Neural progenitor cell (in vitro differentiated cells): ENCODE results near the gene NFATC1. TPM values are rescaled to one million over a fixed set of nuclear protein-coding genes. Genes with fewer than 3 reads are reported as not detected.

Source experiments
- DNase-seq: peaks from one replicate; pipeline ENCODE4 v3.0.0-alpha.2; 2016; ENCODE audit warnings: low spot score
- H2AFZ ChIP-seq: fragments of 200-600 bp; sonication (generic); replicated peaks from 2 replicates; pipeline ENCODE4 v1.6.1; 2016; ENCODE audit warnings: antibody characterized with exemption
- H3F3A ChIP-seq: fragments of 200-600 bp; sonication (generic); 2 replicates; pipeline ENCODE4 v1.6.1; 2016; ENCODE audit warnings: antibody characterized with exemption, low read depth
- H3K27ac ChIP-seq: fragments of 200-600 bp; sonication (generic); 2 replicates; pipeline ENCODE4 v1.5.1; 2016; ENCODE audit warnings: mild to moderate bottlenecking
- H3K27me3 ChIP-seq: fragments of 200-600 bp; sonication (generic); 2 replicates; pipeline ENCODE4 v1.6.1; 2016; ENCODE audit warnings: mild to moderate bottlenecking, moderate library complexity
- H3K36me3 ChIP-seq: fragments of 200-600 bp; sonication (generic); 2 replicates; pipeline ENCODE4 v1.5.1; 2016
- H3K4me1 ChIP-seq: fragments of 200-600 bp; sonication (generic); 2 replicates; pipeline ENCODE4 v1.6.1; 2016; ENCODE audit warnings: mixed run types
- H3K4me2 ChIP-seq: fragments of 200-600 bp; sonication (generic); 2 replicates; pipeline ENCODE4 v1.6.1; 2016
- H3K4me3 ChIP-seq: fragments of 200-600 bp; sonication (generic); 2 replicates; pipeline ENCODE4 v1.5.1; 2016
- H3K79me2 ChIP-seq: fragments of 200-600 bp; sonication (generic); 2 replicates; pipeline ENCODE4 v1.6.1; 2016; ENCODE audit warnings: low read depth
- H3K9ac ChIP-seq: fragments of 200-600 bp; sonication (generic); 2 replicates; pipeline ENCODE4 v1.6.1; 2016
- H3K9me3 ChIP-seq: fragments of 200-600 bp; sonication (generic); 2 replicates; pipeline ENCODE4 v1.5.1; 2016; ENCODE audit warnings: low read depth
- H4K20me1 ChIP-seq: fragments of 200-600 bp; sonication (generic); 2 replicates; pipeline ENCODE4 v1.6.1; 2016; ENCODE audit warnings: low read depth
- H3K27ac Mint-ChIP-seq: 3 replicates; pipeline ENCODE4 v1.8.0; 2021; ENCODE audit warnings: mixed read lengths
- H3K27me3 Mint-ChIP-seq: 2 replicates; pipeline ENCODE4 v1.8.0; 2022; ENCODE audit warnings: low read depth, mild to moderate bottlenecking, inconsistent platforms, moderate library complexity, mixed read lengths; ENCODE audit not compliant: insufficient read depth
- H3K36me3 Mint-ChIP-seq: 3 replicates; pipeline ENCODE4 v1.8.0; 2021; ENCODE audit warnings: mixed read lengths
- H3K4me1 Mint-ChIP-seq: 3 replicates; pipeline ENCODE4 v1.8.0; 2021; ENCODE audit warnings: mixed read lengths
- H3K4me3 Mint-ChIP-seq: 3 replicates; pipeline ENCODE4 v1.8.0; 2021; ENCODE audit warnings: mild to moderate bottlenecking, moderate library complexity, mixed read lengths
- H3K9me3 Mint-ChIP-seq: 3 replicates; pipeline ENCODE4 v1.8.0; 2020; ENCODE audit warnings: mixed read lengths
- CTCF ChIP-seq: fragments of 200-600 bp; sonication (generic); IDR thresholded peaks from 2 replicates; pipeline ENCODE4 v1.5.1; 2017; ENCODE audit warnings: antibody characterized with exemption, mild to moderate bottlenecking
- EZH2 ChIP-seq: fragments of 200-600 bp; sonication (generic); IDR thresholded peaks from 2 replicates; pipeline ENCODE4 v1.6.1; 2017; ENCODE audit warnings: antibody characterized with exemption, mild to moderate bottlenecking, moderate library complexity
- EZH2phosphoT487 ChIP-seq: fragments of 200-600 bp; sonication (generic); IDR thresholded peaks from 2 replicates; pipeline ENCODE4 v1.6.1; 2017; ENCODE audit warnings: antibody characterized with exemption
- total RNA-seq: library from RNA; depleted of rRNA; stranded (reverse); fragments of >200 nt; gene quantifications from 2 replicates; pipeline ENCODE4 v1.2.3, GENCODE V29; 2015; ENCODE audit warnings: low replicate concordance

Gene NFATC1
- total RNA-seq, 1 donor from 2014 or later = 2.3 TPM

- Histone ChIP-seq H3K9me3 (no peaks in the 10 kb centered on the region), H3K36me3 (no peaks in the 10 kb centered on the region), H3K4me1 (no peaks in the 10 kb centered on the region), H4K20me1 (no peaks in the 10 kb centered on the region), H3K4me3 (no peak overlapping the region), H3K9ac (no peak overlapping the region), H3K27ac (no peak overlapping the region), H3K79me2 (no peaks in the 10 kb centered on the region), H2AFZ (no peak overlapping the region), H3K27me3 (no peaks in the 10 kb centered on the region), H3K4me2 (no peak overlapping the region), H3F3A (no peaks in the 10 kb centered on the region)
- Mint-ChIP-seq H3K4me3 (no peak overlapping the region), H3K27ac (peak overlapping the region; percentile 57), H3K4me1 (peaks cover 22% of the 10 kb centered on the region), H3K9me3 (no peaks in the 10 kb centered on the region), H3K36me3 (no peaks in the 10 kb centered on the region), H3K27me3 (peaks cover 3% of the 10 kb centered on the region)
- DNase-seq = no peak
- no peak for TF ChIP-seq EZH2phosphoT487
- no peak for TF ChIP-seq CTCF
- no peak for TF ChIP-seq EZH2
Measured at GRCh38 chr18:79522451-79523205, 126.9 kb downstream of the NFATC1 start.

GRCh38 chr18:79523206-79523735 lies 127.5 kb downstream of the NFATC1 start:
- Histone ChIP-seq H3K27ac (no peak overlapping the region), H3K4me1 (no peaks in the 10 kb centered on the region), H3K36me3 (no peaks in the 10 kb centered on the region), H2AFZ (no peak overlapping the region), H4K20me1 (no peaks in the 10 kb centered on the region), H3K9me3 (no peaks in the 10 kb centered on the region), H3K4me3 (no peak overlapping the region), H3K27me3 (peaks cover 1% of the 10 kb centered on the region), H3K79me2 (no peaks in the 10 kb centered on the region), H3K9ac (no peak overlapping the region), H3F3A (no peaks in the 10 kb centered on the region), H3K4me2 (no peak overlapping the region)
- TF ChIP-seq EZH2phosphoT487 (no peak), EZH2 (no peak), CTCF (no peak)
- DNase-seq = no peak
- H3K27ac Mint-ChIP-seq = peak overlapping the region; percentile 57
- no peaks in the 10 kb centered on the region for H3K36me3 Mint-ChIP-seq
- peaks cover 22% of the 10 kb centered on the region for H3K4me1 Mint-ChIP-seq
- H3K27me3 Mint-ChIP-seq = peaks cover 3% of the 10 kb centered on the region
- no peaks in the 10 kb centered on the region for H3K9me3 Mint-ChIP-seq
- H3K4me3 Mint-ChIP-seq = no peak overlapping the region

GRCh38 chr18:79523736-79524180 lies 128.0 kb downstream of the NFATC1 start:
- Histone ChIP-seq H3K79me2 (no peaks in the 10 kb centered on the region), H3K27me3 (peaks cover 6% of the 10 kb centered on the region), H3K9ac (no peak overlapping the region), H3K36me3 (no peaks in the 10 kb centered on the region), H3K4me1 (no peaks in the 10 kb centered on the region), H2AFZ (no peak overlapping the region), H4K20me1 (no peaks in the 10 kb centered on the region), H3K9me3 (no peaks in the 10 kb centered on the region), H3K4me3 (no peak overlapping the region), H3K27ac (no peak overlapping the region), H3K4me2 (no peak overlapping the region), H3F3A (no peaks in the 10 kb centered on the region)
- H3K27ac Mint-ChIP-seq = no peak overlapping the region
- no peaks in the 10 kb centered on the region for H3K9me3 Mint-ChIP-seq
- no peak overlapping the region for H3K4me3 Mint-ChIP-seq
- peaks cover 3% of the 10 kb centered on the region for H3K27me3 Mint-ChIP-seq
- DNase-seq = no peak
- no peaks in the 10 kb centered on the region for H3K36me3 Mint-ChIP-seq
- TF ChIP-seq CTCF (no peak), EZH2 (no peak), EZH2phosphoT487 (no peak)
- H3K4me1 Mint-ChIP-seq = peaks cover 22% of the 10 kb centered on the region
